Omental fat pad (tissue), 4 donors: ENCODE results near the gene TENT4A. TPM values are rescaled to one million over a fixed set of nuclear protein-coding genes. Genes with fewer than 3 reads are reported as not detected.

Source experiments
- ATAC-seq: fragments of 150-250 bp; one replicate; pipeline ENCODE4 v1.9.1; 2016; ENCODE audit warnings: mild to moderate bottlenecking, moderate library complexity; ENCODE audit not compliant: low FRiP score
- DNase-seq: peaks from one replicate; pipeline ENCODE4 v3.0.0-alpha.2; 2019; ENCODE audit warnings: low spot score
- total RNA-seq, 4 donors: library from RNA; depleted of rRNA; stranded (reverse); fragments of >200 nt; gene quantifications; one replicate each; pipeline ENCODE4 v1.1.0, GENCODE V29; 2016
- TF ChIP-seq, protein P1 (sequence below), 3 donors: fragments of 450-650 bp; IDR thresholded peaks; one replicate each; pipeline ENCODE4 v1.5.1; 2016 to 2017; ENCODE audit warnings: antibody characterized with exemption in 3 of 3, mild to moderate bottlenecking in 3 of 3, moderate library complexity in 2 of 3

TENT4A gene
- total RNA-seq, 4 donors from 2014 or later, result 25.1 to 40.1 (median 31.1) TPM

- DNase-seq, result no peak
- ATAC-seq, result no peak
- TF ChIP-seq, protein P1, sequence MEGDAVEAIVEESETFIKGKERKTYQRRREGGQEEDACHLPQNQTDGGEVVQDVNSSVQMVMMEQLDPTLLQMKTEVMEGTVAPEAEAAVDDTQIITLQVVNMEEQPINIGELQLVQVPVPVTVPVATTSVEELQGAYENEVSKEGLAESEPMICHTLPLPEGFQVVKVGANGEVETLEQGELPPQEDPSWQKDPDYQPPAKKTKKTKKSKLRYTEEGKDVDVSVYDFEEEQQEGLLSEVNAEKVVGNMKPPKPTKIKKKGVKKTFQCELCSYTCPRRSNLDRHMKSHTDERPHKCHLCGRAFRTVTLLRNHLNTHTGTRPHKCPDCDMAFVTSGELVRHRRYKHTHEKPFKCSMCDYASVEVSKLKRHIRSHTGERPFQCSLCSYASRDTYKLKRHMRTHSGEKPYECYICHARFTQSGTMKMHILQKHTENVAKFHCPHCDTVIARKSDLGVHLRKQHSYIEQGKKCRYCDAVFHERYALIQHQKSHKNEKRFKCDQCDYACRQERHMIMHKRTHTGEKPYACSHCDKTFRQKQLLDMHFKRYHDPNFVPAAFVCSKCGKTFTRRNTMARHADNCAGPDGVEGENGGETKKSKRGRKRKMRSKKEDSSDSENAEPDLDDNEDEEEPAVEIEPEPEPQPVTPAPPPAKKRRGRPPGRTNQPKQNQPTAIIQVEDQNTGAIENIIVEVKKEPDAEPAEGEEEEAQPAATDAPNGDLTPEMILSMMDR (IDR thresholded peaks at IDR 0.05), result no peak
Observed at GRCh38 chr5:6683241-6683640, 30.0 kb upstream of the TENT4A start.

GRCh38 chr5:6684075-6684474 is 29.2 kb upstream of the TENT4A start:
- ATAC-seq (no peak), DNase-seq (no peak)
- TF ChIP-seq, protein P1 (IDR thresholded peaks at IDR 0.05), result no peak

DNA sequence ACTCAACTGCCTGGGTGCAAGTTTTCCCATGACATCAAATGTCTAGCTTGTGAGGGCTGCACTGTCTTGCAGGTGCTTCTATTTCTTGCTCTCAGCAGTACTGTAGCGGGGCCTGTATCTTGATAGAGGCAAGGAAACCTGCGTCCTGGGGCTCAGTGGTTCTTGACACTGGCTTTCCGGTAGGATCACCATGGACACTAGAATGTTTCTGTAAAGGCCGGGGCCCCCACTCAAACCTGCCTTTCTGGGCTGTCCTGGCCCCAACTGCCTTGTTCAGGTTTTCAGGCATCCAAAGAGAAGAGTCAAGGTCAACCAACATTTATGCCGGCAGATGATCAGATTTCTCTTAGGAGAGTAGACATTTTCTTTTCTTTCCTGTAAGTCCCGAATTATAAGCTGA is 26.7 kb upstream of the TENT4A start:
- TF ChIP-seq, protein P1 (IDR thresholded peaks at IDR 0.05), result no peak
- DNase-seq (no peak), ATAC-seq (no peak)

DNA sequence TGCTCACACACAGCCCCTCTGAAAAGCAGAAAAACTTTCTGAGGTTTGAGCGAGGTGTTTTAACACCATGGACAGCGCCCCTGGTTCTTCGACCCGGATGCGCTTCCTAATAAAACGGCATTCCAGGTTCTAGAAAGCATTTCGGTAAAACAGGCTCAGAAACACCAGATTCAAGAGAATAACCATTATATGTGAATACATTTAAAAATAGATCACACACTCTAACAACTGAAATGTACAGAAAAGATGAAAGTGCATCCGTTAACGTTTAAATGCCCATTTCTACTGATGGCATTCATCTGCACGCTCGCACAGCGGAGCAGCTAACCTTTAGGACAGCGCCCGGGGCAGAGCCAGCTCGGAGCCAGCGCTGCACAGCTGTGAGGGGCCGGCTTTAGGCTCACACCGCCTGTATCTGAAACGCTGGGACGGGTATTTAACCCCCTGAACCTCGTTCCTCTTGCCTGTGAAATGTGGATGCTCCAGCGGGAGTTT is 26.3 kb upstream of the TENT4A start:
- TF ChIP-seq, protein P1 (IDR thresholded peaks at IDR 0.05), result no peak
- ATAC-seq, result no peak
- DNase-seq, result no peak

GRCh38 chr5:6687505-6687904 is 25.7 kb upstream of the TENT4A start:
- TF ChIP-seq, protein P1 (IDR thresholded peaks at IDR 0.05), result no peak
- DNase-seq, result no peak
- no peak for ATAC-seq

DNA sequence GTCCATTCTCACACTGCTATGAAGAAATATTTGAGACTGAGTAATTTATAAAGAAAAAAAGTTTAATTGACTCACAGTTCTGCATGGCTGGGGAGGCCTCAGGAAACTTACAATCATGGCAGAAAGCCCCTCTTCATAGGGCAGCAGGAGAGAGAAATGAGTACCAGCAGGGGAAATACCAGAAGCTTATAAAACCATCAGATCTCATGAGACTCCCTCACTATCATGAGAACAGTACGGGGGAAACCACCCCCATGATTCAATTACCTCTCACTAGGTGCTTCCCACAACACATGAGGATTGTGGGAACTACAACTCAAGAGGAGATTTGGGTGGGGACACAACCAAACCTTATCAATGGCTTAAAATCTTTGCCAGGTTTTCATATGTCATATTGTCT is 20.3 kb upstream of the TENT4A start:
- TF ChIP-seq, protein P1 (IDR thresholded peaks at IDR 0.05), result no peak
- no peak for ATAC-seq
- no peak for DNase-seq

GRCh38 chr5:6698696-6699095 is 14.5 kb upstream of the TENT4A start:
- DNase-seq, result no peak
- TF ChIP-seq, protein P1 (IDR thresholded peaks at IDR 0.05), result no peak
- no peak for ATAC-seq
